GM21723 (cell line): ENCODE measurements around the gene MOCS3.

Experiments used
- ATAC-seq: cut with Tn5 transposase; IDR thresholded peaks from one replicate; pipeline ENCODE4 v1.9.1; 2021; ENCODE audit warnings: mild to moderate bottlenecking, moderate library complexity; ENCODE audit not compliant: unreplicated experiment

Gene MOCS3

GRCh38 chr20:50980851-50981713 lies 22.5 kb downstream of the MOCS3 start:
- ATAC-seq = no peak

GRCh38 chr20:50981714-50982048 lies 23.1 kb downstream of the MOCS3 start:
- ATAC-seq = no peak

- ATAC-seq = no peak
These were observed 23.7 kb downstream of the MOCS3 start for GRCh38 chr20:50982363-50982762.

GRCh38 chr20:50983321-50983720 lies 24.7 kb downstream of the MOCS3 start:
- ATAC-seq = no peak

GRCh38 chr20:50987493-50988210 lies 29.0 kb downstream of the MOCS3 start:
- ATAC-seq = peak; percentile 57

- no peak for ATAC-seq
These were observed 32.5 kb downstream of the MOCS3 start for GRCh38 chr20:50991076-50991475.

- no peak for ATAC-seq
These were observed 33.7 kb downstream of the MOCS3 start for GRCh38 chr20:50992336-50992732.

- ATAC-seq = no peak
These were observed 34.3 kb downstream of the MOCS3 start for GRCh38 chr20:50992733-50993457.

GRCh38 chr20:50993876-50994275 lies 35.3 kb downstream of the MOCS3 start:
- ATAC-seq = no peak

GRCh38 chr20:50995506-50995905 lies 36.9 kb downstream of the MOCS3 start:
- no peak for ATAC-seq

GRCh38 chr20:50996901-50997865 lies 38.6 kb downstream of the MOCS3 start:
- ATAC-seq = no peak

GRCh38 chr20:50999355-50999754 lies 40.7 kb downstream of the MOCS3 start:
- ATAC-seq = no peak

- no peak for ATAC-seq
These were observed 43.0 kb downstream of the MOCS3 start for GRCh38 chr20:51001430-51002265.

GRCh38 chr20:51002633-51003032 lies 44.0 kb downstream of the MOCS3 start:
- no peak for ATAC-seq

- ATAC-seq = no peak
These were observed 45.1 kb downstream of the MOCS3 start for GRCh38 chr20:51003753-51004152.

- ATAC-seq = no peak
These were observed 45.7 kb downstream of the MOCS3 start for GRCh38 chr20:51004305-51004727.

- no peak for ATAC-seq
These were observed 46.2 kb downstream of the MOCS3 start for GRCh38 chr20:51004781-51005180.

- no peak for ATAC-seq
These were observed 46.6 kb downstream of the MOCS3 start for GRCh38 chr20:51005214-51005613.

GRCh38 chr20:51008718-51009117 lies 50.1 kb downstream of the MOCS3 start:
- ATAC-seq = no peak
